Heart left ventricle (tissue), 13 donors: ENCODE data around the gene KCNE4.

Experiments
- POLR2A ChIP-seq, 2 donors: fragments of 450-650 bp; IDR thresholded peaks; one replicate each; pipeline ENCODE4 v1.6.1; 2017; ENCODE audit warnings: antibody characterized with exemption in 2 of 2, mild to moderate bottlenecking in 2 of 2, moderate library complexity in 2 of 2
- TF ChIP-seq, protein P1 (sequence below), 12 donors: fragments of 200-600 bp; sonication (generic) in 4 of 12; IDR thresholded peaks; one replicate each; pipeline versions ENCODE4 v1.5.0 to v1.8.0; 2018 to 2022; ENCODE audit warnings: antibody characterized with exemption in 12 of 12, mild to moderate bottlenecking in 5 of 12
- donor health status: ischemic (EF 13 %, LVEDD 7.1; RV severe dilation, severe dysfunction).
- donor health status: DM: no; HTN: yes; CAD: no.
- donor health status: DM: no; HTN: no; CAD: no.
- donor health status: ischemic (EF 25% LVEDD 6.9; RV normal size, moderate dysfunction).
- donor health status: ischemic (EF 25% LVEDD 5.7; RV mildly dilated, moderate dysfunction).
- donor health status: ischemic (EF 35%, LVEDD 5.7; RV mildly dilated, moderate dysfunction).
- donor health status: nonischemic (EF 11% LVEDD 7.7; RV severe dilation, severe dysfunction).
- donor health status: DM: yes; HTN: yes; CAD: no.
- donor health status: PGD.
- donor health status: ischemic (EF 29% LVEDD 5.4; RV normal size, mild dysfunction).
- donor health status: nonischemic (EF 23%, LVEDD 6.1; RV moderate dilation, normal function).

DNA sequence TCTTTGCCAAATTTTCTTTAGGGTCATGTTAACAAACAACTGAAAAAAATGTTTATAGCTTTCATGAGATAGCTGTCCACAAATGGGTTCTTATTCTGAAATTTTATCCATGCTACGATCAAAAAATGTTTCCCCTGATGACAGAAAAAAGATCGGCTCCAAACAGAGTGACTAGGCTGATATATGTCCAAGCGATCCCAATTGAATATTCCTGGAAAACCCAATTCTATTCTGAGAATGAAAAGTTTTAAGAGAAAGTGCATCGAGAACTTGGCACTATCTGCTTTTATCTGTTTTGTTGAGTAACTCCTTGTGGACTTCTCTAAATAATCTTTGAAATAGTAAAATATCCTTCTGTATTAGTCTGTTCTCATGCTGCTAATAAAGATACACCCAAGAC is 19.1 kb downstream of the KCNE4 start:
- TF ChIP-seq POLR2A (IDR thresholded peaks at IDR 0.05): no peak
- TF ChIP-seq, protein P1, sequence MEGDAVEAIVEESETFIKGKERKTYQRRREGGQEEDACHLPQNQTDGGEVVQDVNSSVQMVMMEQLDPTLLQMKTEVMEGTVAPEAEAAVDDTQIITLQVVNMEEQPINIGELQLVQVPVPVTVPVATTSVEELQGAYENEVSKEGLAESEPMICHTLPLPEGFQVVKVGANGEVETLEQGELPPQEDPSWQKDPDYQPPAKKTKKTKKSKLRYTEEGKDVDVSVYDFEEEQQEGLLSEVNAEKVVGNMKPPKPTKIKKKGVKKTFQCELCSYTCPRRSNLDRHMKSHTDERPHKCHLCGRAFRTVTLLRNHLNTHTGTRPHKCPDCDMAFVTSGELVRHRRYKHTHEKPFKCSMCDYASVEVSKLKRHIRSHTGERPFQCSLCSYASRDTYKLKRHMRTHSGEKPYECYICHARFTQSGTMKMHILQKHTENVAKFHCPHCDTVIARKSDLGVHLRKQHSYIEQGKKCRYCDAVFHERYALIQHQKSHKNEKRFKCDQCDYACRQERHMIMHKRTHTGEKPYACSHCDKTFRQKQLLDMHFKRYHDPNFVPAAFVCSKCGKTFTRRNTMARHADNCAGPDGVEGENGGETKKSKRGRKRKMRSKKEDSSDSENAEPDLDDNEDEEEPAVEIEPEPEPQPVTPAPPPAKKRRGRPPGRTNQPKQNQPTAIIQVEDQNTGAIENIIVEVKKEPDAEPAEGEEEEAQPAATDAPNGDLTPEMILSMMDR (IDR thresholded peaks at IDR 0.05): no peak
